ENCODE results near the gene CYFIP1.
"Not testable (repeated sequence)": the region's sequence is repeated elsewhere in the genome, so short reads cannot be mapped to it uniquely, and the experiment has no call there.

Gene CYFIP1

GRCh38 chr15:22981931-22982330 lies 1.8 kb upstream of the CYFIP1 start:
- not testable (repeated sequence) for H2BK120ac ChIP-seq (ENCODE audit: insufficient read depth, low read length, poor library complexity); H4K91ac ChIP-seq (ENCODE audit: low read depth, low read length); H3K4me1 ChIP-seq (ENCODE audit: control insufficient read depth in 1 of 2, insufficient read depth in 2 of 2, low read length in 2 of 2); H3K27ac ChIP-seq (ENCODE audit: low read depth, low read length); H2AFZ ChIP-seq (ENCODE audit: insufficient read depth, low read length, poor library complexity); H3K14ac ChIP-seq (ENCODE audit: low read length); H4K8ac ChIP-seq (ENCODE audit: low read depth, low read length); H3K79me2 ChIP-seq (ENCODE audit: control insufficient read depth, insufficient read depth, low read length, poor library complexity); H4K12ac ChIP-seq (ENCODE audit: low read depth, low read length); H3K4ac ChIP-seq (ENCODE audit: low read depth, low read length); H3K9ac ChIP-seq (ENCODE audit: low read length); H3K79me1 ChIP-seq (ENCODE audit: low read length); H3K23ac ChIP-seq (ENCODE audit: low read length); H3K4me2 ChIP-seq (ENCODE audit: low read length); H3K4me3 ChIP-seq (ENCODE audit: low read depth, low read length); DNase-seq; H3K18ac ChIP-seq (ENCODE audit: low read length); H3K27me3 ChIP-seq (ENCODE audit: insufficient read depth, low read length); H3K36me3 ChIP-seq (ENCODE audit: control insufficient read depth in 1 of 2, insufficient read depth in 2 of 2, low read length in 2 of 2); H2AK5ac ChIP-seq (ENCODE audit: low read length); H2BK5ac ChIP-seq (ENCODE audit: low read depth, low read length, poor library complexity); H2BK12ac ChIP-seq (ENCODE audit: low read length); H3K9me3 ChIP-seq (ENCODE audit: insufficient read depth, low read depth, low read length)
- no CpG with 5 or more reads among the region's 11 CpGs for WGBS (ENCODE audit: extremely low coverage, insufficient coverage, insufficient read length)

GRCh38 chr15:22981051-22981840 lies 1.1 kb upstream of the CYFIP1 start:
- H4K12ac ChIP-seq (ENCODE audit: low read depth, low read length): peak overlapping the region; percentile 94
- peak in 1 of 2 donors; percentile 11 for DNase-seq
- no peak overlapping the region for H3K4ac ChIP-seq (ENCODE audit: low read depth, low read length)
- H3K9me3 ChIP-seq (ENCODE audit: insufficient read depth, low read depth, low read length): no peaks in the 10 kb centered on the region
- no peak overlapping the region for H3K27ac ChIP-seq (ENCODE audit: low read depth, low read length)
- H3K27me3 ChIP-seq (ENCODE audit: insufficient read depth, low read length): no peaks in the 10 kb centered on the region
- peak overlapping the region; percentile 88 for H3K4me2 ChIP-seq (ENCODE audit: low read length)
- peak overlapping the region; percentile 96 for H4K8ac ChIP-seq (ENCODE audit: low read depth, low read length)
- no peak overlapping the region for H2BK12ac ChIP-seq (ENCODE audit: low read length)
- H2BK120ac ChIP-seq (ENCODE audit: insufficient read depth, low read length, poor library complexity): peak overlapping the region; percentile 27
- H3K79me2 ChIP-seq (ENCODE audit: control insufficient read depth, insufficient read depth, low read length, poor library complexity): peaks cover 8% of the 10 kb centered on the region
- H3K4me1 ChIP-seq (ENCODE audit: control insufficient read depth in 1 of 2, insufficient read depth in 2 of 2, low read length in 2 of 2): peaks cover 0 to 8% of the 10 kb centered on the region in 2 experiments
- peak overlapping the region; percentile 42 for H3K14ac ChIP-seq (ENCODE audit: low read length)
- WGBS (ENCODE audit: extremely low coverage, insufficient coverage, insufficient read length): no CpG with 5 or more reads among the region's 30 CpGs
- H2AFZ ChIP-seq (ENCODE audit: insufficient read depth, low read length, poor library complexity): peak overlapping the region; percentile 99
- no peak overlapping the region for H4K91ac ChIP-seq (ENCODE audit: low read depth, low read length)
- no peaks in the 10 kb centered on the region for H3K36me3 ChIP-seq (ENCODE audit: control insufficient read depth in 1 of 2, insufficient read depth in 2 of 2, low read length in 2 of 2)
- H3K18ac ChIP-seq (ENCODE audit: low read length): peak overlapping the region; percentile 33
- peak overlapping the region; percentile 89 for H3K4me3 ChIP-seq (ENCODE audit: low read depth, low read length)
- no peak overlapping the region for H2AK5ac ChIP-seq (ENCODE audit: low read length)
- no peak overlapping the region for H2BK5ac ChIP-seq (ENCODE audit: low read depth, low read length, poor library complexity)
- no peak overlapping the region for H3K23ac ChIP-seq (ENCODE audit: low read length)
- peak overlapping the region; percentile 79 for H3K9ac ChIP-seq (ENCODE audit: low read length)
- peaks cover 8% of the 10 kb centered on the region for H3K79me1 ChIP-seq (ENCODE audit: low read length)

- Histone ChIP-seq H2AK5ac (ENCODE audit: low read length) (no peak overlapping the region), H3K4me2 (ENCODE audit: low read length) (peak overlapping the region; percentile 90), H2BK5ac (ENCODE audit: low read depth, low read length, poor library complexity) (no peak overlapping the region), H3K79me1 (ENCODE audit: low read length) (peaks cover 8% of the 10 kb centered on the region), H4K91ac (ENCODE audit: low read depth, low read length) (peak overlapping the region; percentile 37), H3K9ac (ENCODE audit: low read length) (peak overlapping the region; percentile 20), H3K36me3 (ENCODE audit: control insufficient read depth in 1 of 2, insufficient read depth in 2 of 2, low read length in 2 of 2) (no peaks in the 10 kb centered on the region), H3K27ac (ENCODE audit: low read depth, low read length) (no peak overlapping the region), H3K23ac (ENCODE audit: low read length) (no peak overlapping the region), H2AFZ (ENCODE audit: insufficient read depth, low read length, poor library complexity) (no peak overlapping the region), H3K4ac (ENCODE audit: low read depth, low read length) (peak overlapping the region; percentile 17), H3K18ac (ENCODE audit: low read length) (peak overlapping the region; percentile 35), H3K4me3 (ENCODE audit: low read depth, low read length) (peak overlapping the region; percentile 89), H3K27me3 (ENCODE audit: insufficient read depth, low read length) (no peaks in the 10 kb centered on the region), H2BK120ac (ENCODE audit: insufficient read depth, low read length, poor library complexity) (no peak overlapping the region), H4K12ac (ENCODE audit: low read depth, low read length) (no peak overlapping the region), H2BK12ac (ENCODE audit: low read length) (no peak overlapping the region), H3K9me3 (ENCODE audit: insufficient read depth, low read depth, low read length) (no peaks in the 10 kb centered on the region), H3K4me1 (ENCODE audit: control insufficient read depth in 1 of 2, insufficient read depth in 2 of 2, low read length in 2 of 2) (peaks cover 0 to 8% of the 10 kb centered on the region in 2 experiments), H3K14ac (ENCODE audit: low read length) (peak overlapping the region; percentile 11), H3K79me2 (ENCODE audit: control insufficient read depth, insufficient read depth, low read length, poor library complexity) (peaks cover 11% of the 10 kb centered on the region), H4K8ac (ENCODE audit: low read depth, low read length) (no peak overlapping the region)
- no CpG with 5 or more reads among the region's 88 CpGs for WGBS (ENCODE audit: extremely low coverage, insufficient coverage, insufficient read length)
- DNase-seq: peak; percentile 63 to 73
These were observed 655 bp downstream of the CYFIP1 start for GRCh38 chr15:22979238-22980188.

- no peak overlapping the region for H2AK5ac ChIP-seq (ENCODE audit: low read length)
- H3K4me1 ChIP-seq (ENCODE audit: control insufficient read depth in 1 of 2, insufficient read depth in 2 of 2, low read length in 2 of 2): peaks cover 0 to 8% of the 10 kb centered on the region in 2 experiments
- no peak overlapping the region for H3K23ac ChIP-seq (ENCODE audit: low read length)
- no peak overlapping the region for H3K14ac ChIP-seq (ENCODE audit: low read length)
- no CpG with 5 or more reads among the region's 22 CpGs for WGBS (ENCODE audit: extremely low coverage, insufficient coverage, insufficient read length)
- H2BK12ac ChIP-seq (ENCODE audit: low read length): no peak overlapping the region
- no peak overlapping the region for H4K91ac ChIP-seq (ENCODE audit: low read depth, low read length)
- H3K18ac ChIP-seq (ENCODE audit: low read length): no peak overlapping the region
- peaks cover 8% of the 10 kb centered on the region for H3K79me1 ChIP-seq (ENCODE audit: low read length)
- DNase-seq: no peak
- peak overlapping the region; percentile 90 for H3K4me2 ChIP-seq (ENCODE audit: low read length)
- H2BK5ac ChIP-seq (ENCODE audit: low read depth, low read length, poor library complexity): no peak overlapping the region
- H4K12ac ChIP-seq (ENCODE audit: low read depth, low read length): no peak overlapping the region
- H3K4ac ChIP-seq (ENCODE audit: low read depth, low read length): peak overlapping the region; percentile 7
- H3K36me3 ChIP-seq (ENCODE audit: control insufficient read depth in 1 of 2, insufficient read depth in 2 of 2, low read length in 2 of 2): no peaks in the 10 kb centered on the region
- no peaks in the 10 kb centered on the region for H3K9me3 ChIP-seq (ENCODE audit: insufficient read depth, low read depth, low read length)
- no peaks in the 10 kb centered on the region for H3K27me3 ChIP-seq (ENCODE audit: insufficient read depth, low read length)
- no peak overlapping the region for H4K8ac ChIP-seq (ENCODE audit: low read depth, low read length)
- no peak overlapping the region for H3K27ac ChIP-seq (ENCODE audit: low read depth, low read length)
- H3K79me2 ChIP-seq (ENCODE audit: control insufficient read depth, insufficient read depth, low read length, poor library complexity): peaks cover 11% of the 10 kb centered on the region
- no peak overlapping the region for H2BK120ac ChIP-seq (ENCODE audit: insufficient read depth, low read length, poor library complexity)
- H3K4me3 ChIP-seq (ENCODE audit: low read depth, low read length): peak overlapping the region; percentile 89
- H2AFZ ChIP-seq (ENCODE audit: insufficient read depth, low read length, poor library complexity): no peak overlapping the region
- no peak overlapping the region for H3K9ac ChIP-seq (ENCODE audit: low read length)
These were observed 1.4 kb downstream of the CYFIP1 start for GRCh38 chr15:22978691-22979237.
